ENCODE measurements around the gene ELMO1. TPM values are rescaled to one million over a fixed set of nuclear protein-coding genes. Genes with fewer than 3 reads are reported as not detected.

Gene ELMO1
- total RNA-seq, 8 experiments from 2014 or later, result 4.2 to 121 (median 40.0) TPM

DNA sequence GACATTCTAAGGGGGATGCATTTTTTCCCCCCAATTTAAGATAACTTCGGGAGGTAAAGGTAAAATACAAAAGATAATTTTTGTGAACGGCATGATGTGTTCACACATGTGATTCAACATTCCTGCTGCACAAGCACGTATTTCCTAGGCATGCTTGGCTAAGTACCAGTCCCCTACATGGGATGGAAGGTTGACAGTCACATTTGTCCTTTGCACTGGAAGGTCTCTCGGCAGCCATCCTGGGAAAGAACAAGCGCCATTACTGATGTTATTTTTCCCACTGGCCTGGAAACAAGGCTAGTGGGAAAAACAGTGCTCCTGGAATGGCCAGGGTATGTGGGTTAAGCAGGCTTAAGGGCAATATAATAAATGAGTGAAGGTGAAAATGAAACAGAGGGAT, 448.2 kb downstream of the ELMO1 start:
- ATAC-seq (replicated peaks in 6 of 8), result no peak
- no peak overlapping the region for H3K27ac ChIP-seq
- H3K4me1 ChIP-seq (replicated peaks in 1 of 2), result peaks cover 3 to 9% of the 10 kb centered on the region in 2 donors
- in situ Hi-C loops (cut with MboI; ENCODE audit: low pct_unique_long_range_greater_than_20kb in 2 of 9, low sequenced_read_pairs in 9 of 9, unreplicated experiment in 9 of 9), result no loop called here
- H3K4me3 ChIP-seq, result no peak overlapping the region
- WGBS, 10 experiments, result 20 to 100% (median 92%) methylated on average over 1 to 5 of the region's 5 CpGs; no CpG with 5 or more reads in 1 of the 10 experiments

DNA sequence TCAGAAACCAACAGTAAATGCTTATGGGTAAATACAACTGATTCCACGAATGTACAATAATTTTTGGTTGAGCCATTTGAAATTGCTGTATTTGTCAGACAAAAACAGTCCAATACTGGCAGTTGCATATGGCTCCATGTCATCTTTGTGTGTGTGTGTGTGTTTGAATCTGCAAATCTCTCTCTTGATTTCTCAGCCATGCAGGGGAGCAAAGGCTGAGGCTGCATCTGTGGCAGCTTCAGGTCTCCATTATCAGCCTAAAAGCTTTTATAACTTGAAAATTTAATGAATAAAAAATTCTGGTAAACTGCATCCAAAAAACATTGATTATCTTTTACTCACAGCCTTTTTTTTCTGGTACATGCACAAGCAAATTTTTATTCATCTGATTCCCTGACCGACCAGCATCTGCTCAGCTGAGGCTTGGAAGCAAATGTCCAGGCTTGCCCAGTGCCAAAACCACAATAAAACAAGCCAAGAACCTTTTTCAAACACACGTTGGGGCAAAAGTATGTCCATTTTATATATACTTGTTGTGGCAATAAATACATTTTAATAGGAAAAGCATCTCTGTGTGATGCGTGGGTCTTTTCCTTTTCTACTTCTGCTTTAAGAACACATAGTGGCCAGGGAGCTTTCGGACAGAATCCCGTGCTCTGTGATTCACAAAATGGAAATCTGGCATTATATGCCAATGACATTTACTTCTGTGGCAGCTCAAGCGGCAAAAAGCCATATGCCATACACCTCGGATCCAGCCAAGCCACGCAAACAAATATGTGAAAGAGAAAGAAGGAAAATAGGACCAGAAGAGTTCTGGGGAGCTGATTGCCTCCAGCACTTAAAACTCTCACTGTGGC, 448.8 kb downstream of the ELMO1 start:
- in situ Hi-C loops (cut with MboI; ENCODE audit: low pct_unique_long_range_greater_than_20kb in 2 of 9, low sequenced_read_pairs in 9 of 9, unreplicated experiment in 9 of 9), result loop anchor here in 6 of 9 experiments (25.0 kb wide), 2 partner anchors 187 to 513 kb away; no protein-coding TSS in a partner anchor
- no peak overlapping the region for H3K27ac ChIP-seq

DNA sequence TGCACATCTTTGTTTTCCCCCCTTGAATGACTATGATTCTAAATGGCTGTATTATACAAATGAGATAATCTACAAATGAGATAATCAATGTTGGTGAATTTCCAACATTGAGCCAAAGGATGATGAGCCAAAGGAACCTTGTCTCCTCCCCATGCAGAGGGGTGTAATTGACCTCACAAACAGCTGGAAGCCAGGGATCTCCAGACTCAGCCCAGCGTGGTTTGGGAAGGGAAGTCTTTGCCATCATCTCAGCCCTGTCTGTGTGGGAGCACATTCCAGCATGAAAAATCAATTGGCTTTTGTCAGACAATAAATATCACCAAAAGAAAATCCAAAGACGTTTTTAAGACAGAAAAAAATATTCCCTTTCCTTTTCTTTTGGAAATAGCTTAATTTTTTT, 452.9 kb downstream of the ELMO1 start:
- peaks cover 3 to 12% of the 10 kb centered on the region in 2 donors for H3K4me1 ChIP-seq (replicated peaks in 1 of 2)
- in situ Hi-C loops (cut with MboI; ENCODE audit: low pct_unique_long_range_greater_than_20kb in 2 of 9, low sequenced_read_pairs in 9 of 9, unreplicated experiment in 9 of 9), result loop anchor here in 6 of 9 experiments (25.0 kb wide), 2 partner anchors 192 to 508 kb away; no protein-coding TSS in a partner anchor
- no peak overlapping the region for H3K4me3 ChIP-seq
- no peak overlapping the region for H3K27ac ChIP-seq
- no peak for ATAC-seq (replicated peaks in 6 of 8)
- 0 to 100% (median 64%) methylated on average over 1 to 2 of the region's 2 CpGs; no CpG with 5 or more reads in 1 of the 10 experiments for WGBS, 10 experiments

More for the DNA sequence above, 448.8 kb downstream of the ELMO1 start:
- peak in 1 of 8 experiments; percentile 37 for ATAC-seq (replicated peaks in 6 of 8)
- 8 to 95% (median 73%) methylated on average over 3 to 9 of the region's 9 CpGs; no CpG with 5 or more reads in 1 of the 10 experiments for WGBS, 10 experiments
- Histone ChIP-seq H3K4me3 (no peak overlapping the region), H3K4me1 (replicated peaks in 1 of 2) (peaks cover 3 to 9% of the 10 kb centered on the region in 2 donors)

DNA sequence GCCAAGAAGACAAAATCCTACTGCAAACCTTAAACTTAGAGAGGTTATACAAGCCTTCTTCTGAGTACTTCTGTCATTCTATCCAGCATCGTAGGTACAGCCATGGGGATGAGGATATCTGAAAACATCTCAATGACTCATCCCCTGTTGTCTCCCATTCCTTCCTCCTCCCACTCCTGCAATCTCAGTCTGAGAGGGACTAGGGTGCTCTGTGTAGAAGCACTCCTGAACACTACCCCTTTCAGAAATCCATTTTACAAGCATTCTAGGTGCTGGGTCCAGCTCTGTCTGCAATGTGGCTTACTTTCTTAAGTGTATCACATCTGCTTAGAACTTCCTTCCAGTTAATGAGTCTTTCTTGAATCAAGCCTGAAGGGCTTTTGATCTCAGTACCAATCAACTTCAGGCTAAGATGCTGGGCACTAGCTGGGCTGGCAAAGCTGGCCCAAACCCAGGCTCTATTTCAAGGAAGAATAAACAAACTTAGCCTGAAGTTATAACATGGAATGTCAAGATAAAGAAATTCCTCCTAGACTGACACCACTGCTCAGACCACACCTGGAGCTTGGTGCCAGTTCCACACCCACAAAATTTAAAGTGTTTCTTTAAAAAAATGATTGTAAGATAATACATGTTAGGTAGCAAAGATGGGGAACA, 454.1 kb downstream of the ELMO1 start:
- in situ Hi-C loops (cut with MboI; ENCODE audit: low pct_unique_long_range_greater_than_20kb in 2 of 9, low sequenced_read_pairs in 9 of 9, unreplicated experiment in 9 of 9), result loop anchor here in 6 of 9 experiments (25.0 kb wide), 2 partner anchors 193 to 507 kb away; no protein-coding TSS in a partner anchor
- H3K27ac ChIP-seq, result no peak overlapping the region

DNA sequence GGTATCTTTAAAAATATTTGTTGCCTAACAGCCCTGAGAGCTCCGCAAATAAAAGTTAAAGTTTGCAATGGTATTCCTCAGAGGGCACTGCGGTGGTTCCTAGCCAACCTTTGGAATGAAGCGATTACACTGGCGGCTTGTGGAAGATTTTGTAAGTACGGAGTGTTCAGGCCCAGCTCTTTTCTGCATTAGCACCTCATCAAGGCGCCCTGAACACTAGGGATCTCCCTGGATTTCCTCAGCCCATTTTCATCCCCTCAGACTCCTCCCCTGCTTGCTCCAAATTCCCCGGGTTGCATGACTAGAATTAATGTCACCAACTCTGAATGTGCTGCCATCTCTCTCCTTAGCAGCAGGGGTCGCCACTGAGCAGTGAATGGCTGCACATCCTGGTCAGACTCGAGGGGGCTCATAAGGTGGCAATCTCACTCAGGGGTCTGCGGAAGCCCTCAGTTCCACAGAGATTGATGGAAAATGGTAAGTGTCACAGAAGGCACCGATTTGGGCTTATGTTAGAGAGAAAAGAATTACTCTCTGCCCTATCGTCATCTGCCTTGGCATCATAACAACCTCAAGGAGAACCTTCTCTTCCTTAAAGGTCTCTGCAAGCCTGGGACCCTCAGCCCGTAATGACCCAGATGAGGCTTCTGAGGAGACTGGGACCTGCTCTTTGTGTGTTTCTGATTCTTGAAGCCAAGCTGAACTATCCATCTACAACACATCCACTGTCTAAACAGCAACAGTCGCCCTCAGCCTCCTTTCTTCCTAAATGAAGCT, 461.5 kb downstream of the ELMO1 start:
- WGBS, 10 experiments, result 0 to 88% (median 59%) methylated on average over 1 to 9 of the region's 14 CpGs
- H3K4me1 ChIP-seq (replicated peaks in 1 of 2), result peaks cover 39 to 49% of the 10 kb centered on the region in 2 donors
- peak overlapping the region; percentile 45 to 60 for H3K27ac ChIP-seq
- peak; percentile 16 to 74 (median 32) for ATAC-seq (replicated peaks in 6 of 8)
- in situ Hi-C loops (cut with MboI; ENCODE audit: low pct_unique_long_range_greater_than_20kb in 2 of 9, low sequenced_read_pairs in 9 of 9, unreplicated experiment in 9 of 9), result loop anchor here in 6 of 9 experiments (25.0 kb wide), 2 partner anchors 200 to 500 kb away; no protein-coding TSS in a partner anchor
- peak overlapping the region in 4 of 5 donors; percentile 33 to 44 (median 39) for H3K4me3 ChIP-seq

More for the DNA sequence above, 454.1 kb downstream of the ELMO1 start:
- 40 to 100% (median 80%) methylated on average over 1 of the region's 1 CpG; no CpG with 5 or more reads in 3 of the 10 experiments for WGBS, 10 experiments
- no peak overlapping the region for H3K4me3 ChIP-seq
- peak in 1 of 8 experiments; percentile 42 for ATAC-seq (replicated peaks in 6 of 8)
- peaks cover 2 to 3% of the 10 kb centered on the region in 2 donors for H3K4me1 ChIP-seq (replicated peaks in 1 of 2)

DNA sequence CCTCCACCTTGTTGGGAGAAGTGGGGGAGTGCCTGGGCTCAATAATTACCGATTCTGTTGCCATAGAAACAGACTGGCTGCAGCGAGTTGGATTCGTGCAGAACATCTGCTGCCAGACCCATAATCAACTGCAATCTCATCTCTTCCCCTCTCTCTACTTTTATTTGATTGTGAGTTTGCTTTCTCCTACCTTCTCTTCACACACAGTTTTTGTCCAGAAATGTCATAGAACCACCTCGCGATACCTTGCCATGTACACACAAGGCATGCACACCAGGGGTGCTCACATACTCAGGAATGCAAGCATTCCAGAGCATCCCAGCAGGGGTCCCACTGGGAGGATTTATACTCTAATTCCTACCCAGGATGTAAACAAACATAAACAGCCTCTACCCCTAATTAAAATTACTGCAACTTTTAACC, 462.1 kb downstream of the ELMO1 start:
- whole genome bisulfite sequencing, 10 experiments, result 0 to 80% (median 12%) methylated on average over 1 to 5 of the region's 5 CpGs; no CpG with 5 or more reads in 2 of the 10 experiments
- Histone ChIP-seq H3K4me3 (peak overlapping the region in 4 of 5 donors; percentile 33 to 44 (median 39)), H3K27ac (peak overlapping the region; percentile 45 to 72), H3K4me1 (replicated peaks in 1 of 2) (peaks cover 41 to 49% of the 10 kb centered on the region in 2 donors)
- peak in 5 of 8 experiments; percentile 44 to 71 (median 64) for ATAC-seq (replicated peaks in 6 of 8)
- in situ Hi-C loops (cut with MboI; ENCODE audit: low pct_unique_long_range_greater_than_20kb in 2 of 9, low sequenced_read_pairs in 9 of 9, unreplicated experiment in 9 of 9), result loop anchor here in 6 of 9 experiments (25.0 kb wide), 2 partner anchors 201 to 499 kb away; no protein-coding TSS in a partner anchor

DNA sequence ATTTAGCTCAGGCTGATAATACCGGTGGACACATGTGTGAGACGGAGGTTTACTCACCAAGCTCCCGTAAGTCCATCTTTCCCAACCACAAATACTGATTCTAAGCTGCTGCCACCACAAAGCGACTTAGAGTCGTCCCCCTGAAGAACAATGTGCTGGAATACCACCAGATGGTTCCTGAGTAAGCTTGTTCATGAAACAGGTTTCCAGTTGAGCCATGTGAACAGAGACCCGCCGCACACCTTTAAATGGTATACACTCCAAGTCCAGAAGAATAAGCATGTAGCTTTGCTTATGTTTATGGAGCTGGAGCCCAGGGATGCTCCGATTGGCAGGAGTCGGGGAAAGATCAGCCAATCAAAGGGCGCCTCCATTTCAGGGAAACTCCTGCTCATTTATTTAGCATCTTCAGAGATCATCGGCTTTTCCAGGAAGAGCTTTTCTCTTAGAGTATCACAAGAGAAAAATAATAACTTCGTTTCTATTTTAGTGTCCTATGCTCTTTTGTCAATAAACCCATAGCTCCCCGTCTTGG, 462.7 kb downstream of the ELMO1 start:
- 40 to 88% (median 75%) methylated on average over 1 to 9 of the region's 13 CpGs; no CpG with 5 or more reads in 1 of the 10 experiments for WGBS, 10 experiments
- in situ Hi-C loops (cut with MboI; ENCODE audit: low pct_unique_long_range_greater_than_20kb in 2 of 9, low sequenced_read_pairs in 9 of 9, unreplicated experiment in 9 of 9), result loop anchor here in 6 of 9 experiments (25.0 kb wide), 2 partner anchors 201 to 499 kb away; no protein-coding TSS in a partner anchor
- H3K4me1 ChIP-seq (replicated peaks in 1 of 2), result peaks cover 38 to 49% of the 10 kb centered on the region in 2 donors
- H3K4me3 ChIP-seq, result peak overlapping the region; percentile 22 to 44 (median 36)
- peak in 5 of 8 experiments; percentile 62 to 77 (median 65) for ATAC-seq (replicated peaks in 6 of 8)
- H3K27ac ChIP-seq, result peak overlapping the region; percentile 55 to 72

DNA sequence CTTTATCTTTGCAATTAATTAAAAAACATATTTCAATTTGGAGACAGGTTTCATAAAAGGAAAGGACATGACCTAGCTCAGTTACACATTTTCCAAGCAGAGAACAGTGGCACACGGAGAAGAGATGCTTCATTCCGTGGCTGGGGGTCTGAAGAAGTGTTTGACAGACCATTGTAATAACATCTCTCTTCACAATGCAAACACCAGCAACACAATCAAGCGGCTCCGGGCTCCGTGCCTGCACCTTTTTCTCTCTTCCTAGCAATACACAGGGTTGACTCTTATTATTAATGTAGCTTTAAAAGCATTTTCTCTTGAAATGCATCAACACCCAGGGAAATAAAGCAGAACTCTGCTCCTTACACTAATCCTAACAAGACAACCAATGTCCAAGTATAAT, 463.3 kb downstream of the ELMO1 start:
- Histone ChIP-seq H3K4me3 (peak overlapping the region; percentile 22 to 44 (median 36)), H3K27ac (peak overlapping the region; percentile 55 to 72), H3K4me1 (replicated peaks in 1 of 2) (peaks cover 42 to 49% of the 10 kb centered on the region in 2 donors)
- WGBS, 10 experiments, result 0 to 73% (median 10%) methylated on average over 1 to 5 of the region's 5 CpGs; no CpG with 5 or more reads in 2 of the 10 experiments
- ATAC-seq (replicated peaks in 6 of 8), result peak in 5 of 8 experiments; percentile 34 to 66 (median 44)
- in situ Hi-C loops (cut with MboI; ENCODE audit: low pct_unique_long_range_greater_than_20kb in 2 of 9, low sequenced_read_pairs in 9 of 9, unreplicated experiment in 9 of 9), result loop anchor here in 6 of 9 experiments (25.0 kb wide), 2 partner anchors 202 to 498 kb away; no protein-coding TSS in a partner anchor

DNA sequence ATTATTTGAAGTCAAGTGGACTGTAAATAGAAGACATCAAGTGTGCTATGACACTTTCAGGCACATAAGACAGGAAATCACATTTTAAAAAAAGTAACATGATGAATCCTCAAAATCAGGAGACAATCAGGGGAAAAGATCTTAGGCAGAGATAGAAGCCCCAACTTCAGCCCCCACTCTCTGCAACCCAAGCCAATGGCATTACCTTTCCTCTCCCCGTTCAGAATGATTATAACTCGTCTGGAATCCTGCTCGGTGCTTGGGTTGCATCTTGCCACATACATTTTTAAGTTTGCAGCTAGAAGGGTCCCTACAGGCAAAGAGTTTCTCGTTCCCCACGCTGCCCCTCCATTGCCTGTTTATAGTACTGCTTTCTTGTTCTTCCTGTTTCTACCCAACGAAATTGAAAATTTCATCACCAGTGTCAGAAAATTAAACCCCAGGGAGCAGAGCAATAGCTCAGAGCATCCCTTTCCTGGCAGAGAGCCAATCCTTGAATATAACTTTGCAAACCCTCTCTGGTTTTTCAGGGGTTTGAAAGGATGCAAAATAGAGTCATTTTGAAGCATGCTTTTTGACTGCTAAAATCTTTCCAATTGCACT, 463.9 kb downstream of the ELMO1 start:
- peak in 5 of 8 experiments; percentile 8 to 35 (median 15) for ATAC-seq (replicated peaks in 6 of 8)
- WGBS, 10 experiments, result 14 to 92% (median 56%) methylated on average over 1 to 6 of the region's 6 CpGs
- Histone ChIP-seq H3K4me1 (replicated peaks in 1 of 2) (peaks cover 42 to 49% of the 10 kb centered on the region in 2 donors), H3K4me3 (peak overlapping the region; percentile 22 to 44 (median 36)), H3K27ac (peak overlapping the region; percentile 30 to 62)
- in situ Hi-C loops (cut with MboI; ENCODE audit: low pct_unique_long_range_greater_than_20kb in 2 of 9, low sequenced_read_pairs in 9 of 9, unreplicated experiment in 9 of 9), result loop anchor here in 6 of 9 experiments (25.0 kb wide), 2 partner anchors 202 to 498 kb away; no protein-coding TSS in a partner anchor

DNA sequence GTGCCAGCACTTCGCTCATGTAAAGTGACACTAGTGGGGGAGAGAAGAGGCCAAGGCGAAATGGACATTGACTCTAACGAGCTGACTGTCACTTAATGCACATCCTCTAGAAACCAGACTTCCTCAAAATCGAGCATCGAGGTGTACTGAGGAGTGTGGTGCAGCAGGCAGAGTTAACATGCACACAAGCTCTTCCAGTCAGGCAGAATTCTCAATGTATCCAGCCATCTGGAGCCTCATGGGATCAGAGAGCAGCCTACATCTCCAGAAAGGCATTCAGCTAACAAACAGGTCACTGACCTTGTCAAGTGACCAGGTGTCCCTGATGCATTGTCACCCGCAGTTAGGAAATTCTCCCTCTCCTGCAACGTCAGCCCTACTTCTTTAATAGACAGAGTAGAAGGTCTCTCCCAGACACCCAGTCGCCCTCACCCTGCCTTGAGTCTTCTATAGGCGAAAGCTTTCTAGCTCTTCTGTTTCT, 464.6 kb downstream of the ELMO1 start:
- peaks cover 44 to 49% of the 10 kb centered on the region in 2 donors for H3K4me1 ChIP-seq (replicated peaks in 1 of 2)
- H3K4me3 ChIP-seq, result peak overlapping the region; percentile 22 to 44 (median 36)
- ATAC-seq (replicated peaks in 6 of 8), result peak in 4 of 8 experiments; percentile 12 to 36 (median 24)
- in situ Hi-C loops (cut with MboI; ENCODE audit: low pct_unique_long_range_greater_than_20kb in 2 of 9, low sequenced_read_pairs in 9 of 9, unreplicated experiment in 9 of 9), result loop anchor here in 6 of 9 experiments (25.0 kb wide), 2 partner anchors 203 to 497 kb away; no protein-coding TSS in a partner anchor
- WGBS, 10 experiments, result 21 to 81% (median 60%) methylated on average over 2 to 7 of the region's 9 CpGs; no CpG with 5 or more reads in 1 of the 10 experiments
- peak overlapping the region in 1 of 2 donors; percentile 62 for H3K27ac ChIP-seq

DNA sequence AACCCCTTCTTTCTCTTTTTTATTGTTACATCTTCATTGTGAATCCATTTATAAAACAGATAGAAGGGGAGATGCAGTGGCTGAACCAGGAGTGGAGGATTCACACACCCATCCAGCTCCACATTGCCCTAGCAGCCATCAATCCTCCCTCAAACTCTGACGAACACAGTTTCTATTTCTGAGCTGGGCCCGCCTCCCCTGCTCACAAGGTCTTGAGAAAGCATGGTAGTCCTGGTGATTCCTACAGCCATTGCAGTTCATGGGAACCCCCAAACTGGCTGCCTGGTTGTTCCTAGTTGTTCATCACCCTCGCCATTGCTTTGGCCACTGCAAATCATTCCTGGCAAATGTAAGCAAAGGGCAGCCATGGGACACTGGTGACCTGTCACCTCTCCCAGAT, 465.9 kb downstream of the ELMO1 start:
- whole genome bisulfite sequencing, 10 experiments, result 14 to 88% (median 66%) methylated on average over 1 to 3 of the region's 3 CpGs; no CpG with 5 or more reads in 4 of the 10 experiments
- Histone ChIP-seq H3K4me1 (replicated peaks in 1 of 2) (peaks cover 56 to 57% of the 10 kb centered on the region in 2 donors), H3K4me3 (peak overlapping the region in 4 of 5 donors; percentile 3 to 44 (median 38)), H3K27ac (no peak overlapping the region)
- peak in 4 of 8 experiments; percentile 16 to 44 (median 32) for ATAC-seq (replicated peaks in 6 of 8)
- in situ Hi-C loops (cut with MboI; ENCODE audit: low pct_unique_long_range_greater_than_20kb in 2 of 9, low sequenced_read_pairs in 9 of 9, unreplicated experiment in 9 of 9), result loop anchor here in 6 of 9 experiments (25.0 kb wide), 2 partner anchors 205 to 495 kb away; no protein-coding TSS in a partner anchor

Data from motor neuron (in vitro differentiated cells).